ENCODE results near the gene TAF1B. TPM values are rescaled to one million over a fixed set of nuclear protein-coding genes. Genes with fewer than 3 reads are reported as not detected.

Gene TAF1B
- total and polyA plus RNA-seq, 10 of the 15 experiments (the other 5 are each of a cell fraction or from before 2014, with no cell fraction given): 8.1 to 18.3 (median 12.4) TPM

- TF ChIP-seq NKRF (conservative IDR thresholded peaks at IDR 0.05) (no peak), SREBF2 (IDR thresholded peaks at IDR 0.05; ENCODE audit: low read length) (no peak), NR2F1 (conservative IDR thresholded peaks at IDR 0.05) (no peak), SP1 (IDR thresholded peaks at IDR 0.05; ENCODE audit: low read depth, low read length) (no peak), ZNF274 (IDR thresholded peaks at IDR 0.05; ENCODE audit: insufficient read depth, insufficient read length) (no peak), POLR2AphosphoS5 (IDR thresholded peaks at IDR 0.05; ENCODE audit: low read length) (no peak), BACH1 (IDR thresholded peaks at IDR 0.05; ENCODE audit: borderline replicate concordance) (peak; percentile 43; the same call in 1 of the 2 replicates), NFYA (IDR thresholded peaks at IDR 0.05; ENCODE audit: borderline replicate concordance, low read depth, low read length) (no peak), PAX8 (IDR thresholded peaks at IDR 0.05) (no peak), MTA3 (IDR thresholded peaks at IDR 0.05; ENCODE audit: borderline replicate concordance, low read length) (no peak), TBL1XR1 (IDR thresholded peaks at IDR 0.05; ENCODE audit: low read depth, low read length) (no peak), TAF1 (IDR thresholded peaks at IDR 0.05; ENCODE audit: borderline replicate concordance, low read depth, low read length) (no peak), SMAD5 (IDR thresholded peaks at IDR 0.05; ENCODE audit: low read depth) (no peak), KDM1A (IDR thresholded peaks at IDR 0.05; ENCODE audit: borderline replicate concordance) (no peak), USF1 (IDR thresholded peaks at IDR 0.05; ENCODE audit: borderline replicate concordance, extremely low read length, insufficient read depth, low read depth, low read length) (no peak), YBX1 (IDR thresholded peaks at IDR 0.05) (no peak), HDAC6 (IDR thresholded peaks at IDR 0.05; ENCODE audit: unreplicated experiment) (no peak), CHD4 (IDR thresholded peaks at IDR 0.05) (no peak), POLR2AphosphoS2 (IDR thresholded peaks at IDR 0.05; ENCODE audit: low read depth, low read length) (no peak), PKNOX1 (IDR thresholded peaks at IDR 0.05) (peak; percentile 72), MEF2B (IDR thresholded peaks at IDR 0.05; ENCODE audit: partially characterized antibody, poor library complexity, severe bottlenecking) (no peak), STAT1 (conservative IDR thresholded peaks at IDR 0.05) (no peak), RELA (IDR thresholded peaks at IDR 0.05; ENCODE audit: borderline replicate concordance, partially characterized antibody) (no peak), TCF12 (IDR thresholded peaks at IDR 0.05; ENCODE audit: low read depth, low read length) (no peak), BHLHE40 (IDR thresholded peaks at IDR 0.05; ENCODE audit: borderline replicate concordance in 1 of 2, low read depth in 2 of 2, low read length in 1 of 2) (no peak), HSF1 (IDR thresholded peaks at IDR 0.05; ENCODE audit: low read depth, low read length) (no peak), HDGF (IDR thresholded peaks at IDR 0.05) (0 out of 2 replicates have a peak, but pooled peaks have one; percentile 19), FOXM1 (IDR thresholded peaks at IDR 0.05; ENCODE audit: low read depth, low read length) (no peak)
Observed at GRCh38 chr2:9800975-9801726, 42.1 kb upstream of the TAF1B start (continued).

Data from GM12878 (cell line).